ENCODE measurements around the gene KCTD21.

- no peak for TF ChIP-seq CTCF (IDR thresholded peaks at IDR 0.05; ENCODE audit: low read length)
- no peak for TF ChIP-seq EZH2 (IDR thresholded peaks at IDR 0.05; ENCODE audit: borderline replicate concordance, low read length)
Observed at GRCh38 chr11:78196661-78197091, 8.2 kb upstream of the KCTD21 start.

All from OCI-LY1 (cell line).